HepG2 (cell line): ENCODE measurements around the gene USP35. TPM values are rescaled to one million over a fixed set of nuclear protein-coding genes. Genes with fewer than 3 reads are reported as not detected.

ENCODE experiments used
- ATAC-seq: fragments of 200-7000 bp; cut with Tn5 transposase; 3 replicates; pipeline ENCODE4 v1.9.1; 2020; ENCODE audit warnings: mild to moderate bottlenecking, moderate library complexity
- BruUV-seq: library from RNA; stranded (reverse); fragments of 400-500 nt; replicated peaks from 2 replicates; lab custom pipeline; 2021; lab: Mats Ljungman, UMichigan
- CTCF ChIA-PET: fragments of 300-600 bp; formaldehyde crosslinking; extraction: SDS; loops from one replicate; lab custom pipeline; 2021; ENCODE audit warnings: low total read pairs, inconsistent platforms, low intra/inter-chr PET ratio; lab: Yijun Ruan, JAX
- POLR2A ChIA-PET: fragments of 350-600 bp; sonication (Branson Sonifier 250); formaldehyde crosslinking; loops from one replicate; lab custom pipeline; 2020; ENCODE audit warnings: antibody characterized with exemption, inconsistent platforms; lab: Yijun Ruan, JAX
- DNase-seq: peaks from one replicate; pipeline ENCODE4 v3.0.0-alpha.2; 2015; ENCODE audit warnings: low spot score
- FAIRE-seq: peaks from 3 replicates; lab custom pipeline; 2011; peaks lifted over from hg19 to GRCh38; lab: Jason Lieb, UNC
- H2AFZ ChIP-seq: one replicate; pipeline ENCODE4 v1.6.1; 2011; ENCODE audit warnings: low read length, inconsistent platforms
- H3K27ac ChIP-seq: fragments of 300-600 bp; 3 replicates; pipeline ENCODE4 v1.8.0; 2011; ENCODE audit warnings: mixed run types, mild to moderate bottlenecking, mixed read lengths, low read length, inconsistent platforms; ENCODE audit not compliant: insufficient read depth; ENCODE audit errors: extremely low read length
- H3K27me3 ChIP-seq, 2 experiments: fragments of 200-600 bp in 1 of 2; 2 replicates in 1 of 2; 3 replicates in 1 of 2; pipeline versions ENCODE4 v1.6.0 to v1.8.0; 2011; ENCODE audit warnings: low read length in 2 of 2, mild to moderate bottlenecking in 2 of 2, moderate library complexity in 2 of 2, inconsistent platforms in 1 of 2; ENCODE audit not compliant: insufficient read depth in 2 of 2, control insufficient read depth in 1 of 2
- H3K36me3 ChIP-seq, 2 experiments: fragments of 200-600 bp in 1 of 2; replicated peaks in 1 of 2; 2 replicates in 1 of 2; 3 replicates in 1 of 2; pipeline versions ENCODE4 v1.5.1 to v1.8.0; 2011; ENCODE audit warnings: low read length in 2 of 2, inconsistent platforms in 1 of 2; ENCODE audit not compliant: insufficient read depth in 2 of 2, control insufficient read depth in 1 of 2
- H3K4me1 ChIP-seq: 2 replicates; pipeline ENCODE4 v1.5.1; 2012; ENCODE audit warnings: low read length, inconsistent platforms; ENCODE audit not compliant: insufficient read depth
- H3K4me2 ChIP-seq: 2 replicates; pipeline ENCODE4 v1.6.0; 2011; ENCODE audit warnings: low read depth, low read length, inconsistent platforms
- H3K4me3 ChIP-seq, 3 experiments: fragments of 200-600 bp in 1 of 3; sonication (generic), shearing (Covaris generic) in 1 of 3; replicated peaks in 1 of 3; 2 replicates each; pipeline ENCODE4 v1.5.1; 2011 to 2016; ENCODE audit warnings: low read length in 3 of 3, inconsistent platforms in 2 of 3, low read depth in 2 of 3, mild to moderate bottlenecking in 2 of 3, control low read depth in 1 of 3, mixed read lengths in 1 of 3; ENCODE audit not compliant: insufficient read depth in 1 of 3
- H3K79me2 ChIP-seq: one replicate; pipeline ENCODE4 v1.6.1; 2011; ENCODE audit warnings: low read length, inconsistent platforms; ENCODE audit not compliant: insufficient read depth
- H3K9ac ChIP-seq: 2 replicates; pipeline ENCODE4 v1.6.0; 2011; ENCODE audit warnings: mild to moderate bottlenecking, low read depth, low read length, inconsistent platforms; ENCODE audit not compliant: insufficient read depth
- H3K9me3 ChIP-seq: 2 replicates; pipeline ENCODE4 v1.5.1; 2012; ENCODE audit warnings: mild to moderate bottlenecking, low read length
- H4K20me1 ChIP-seq: 2 replicates; pipeline ENCODE4 v1.6.0; 2011; ENCODE audit warnings: inconsistent platforms, mild to moderate bottlenecking, low read length, moderate library complexity; ENCODE audit not compliant: insufficient read depth
- CTCF ChIP-seq: sonication (generic); formaldehyde crosslinking; IDR thresholded peaks from 2 replicates; pipeline ENCODE4 v1.5.0; 2020; ENCODE audit warnings: mild to moderate bottlenecking, missing genetic modification reagents, moderate library complexity
- JARID2 ChIP-seq: sonication (generic); formaldehyde crosslinking; IDR thresholded peaks from 2 replicates; pipeline ENCODE4 v1.8.1; 2023; ENCODE audit warnings: missing genetic modification reagents, inconsistent platforms; ENCODE audit not compliant: insufficient replicate concordance
- RFXAP ChIP-seq: sonication (generic); formaldehyde crosslinking; IDR thresholded peaks from 2 replicates; pipeline ENCODE4 v1.4.0; 2020; ENCODE audit warnings: missing genetic modification reagents, borderline replicate concordance
- STAG1 ChIP-seq: sonication (generic); formaldehyde crosslinking; IDR thresholded peaks from 2 replicates; pipeline ENCODE4 v1.4.0; 2020; ENCODE audit warnings: missing genetic modification reagents
- TOPORS ChIP-seq: sonication (generic); formaldehyde crosslinking; IDR thresholded peaks from 2 replicates; pipeline ENCODE4 v1.8.0; 2023; ENCODE audit warnings: mild to moderate bottlenecking, missing genetic modification reagents
- ZNF292 ChIP-seq: sonication (generic); formaldehyde crosslinking; IDR thresholded peaks from 2 replicates; pipeline ENCODE4 v1.8.1; 2022; ENCODE audit warnings: mild to moderate bottlenecking, low read depth, missing genetic modification reagents, borderline replicate concordance
- WGBS: methylation state at CpG from one replicate; pipeline ENCODE4 v1.1.6; 2017; ENCODE audit warnings: low lambda C conversion rate; 5-methylcytosine and 5-hydroxymethylcytosine counted together
- in situ Hi-C: cut with HindIII; loops from 2 replicates; pipeline ENCODE4 v1.10.0; 2017; ENCODE audit warnings: low pct_unique_long_range_greater_than_20kb; ENCODE audit not compliant: extremely low pct_ligation_motif_present
- intact Hi-C: fragments of 100-400 bp; cut with micrococcal nuclease; formaldehyde crosslinking; loops from one replicate; pipeline ENCODE4 v1.10.0; 2022; ENCODE audit not compliant: unreplicated experiment
- polyA plus RNA-seq, 8 experiments: library from polyadenylated mRNA; depleted of rRNA in 3 of 8; stranded (reverse) in 7 of 8; unstranded in 1 of 8; fragments of >200 nt; fragmentation: Illumina TruSeq in 4 of 8; extraction: Trizol in 4 of 8; gene quantifications; 2 replicates each; pipeline versions ENCODE4 v1.2.1 to v1.2.3, GENCODE V29; 2011 to 2016; ENCODE audit warnings: low read depth in 4 of 8, missing spikeins in 1 of 8, mixed read lengths in 1 of 8; ENCODE audit not compliant: insufficient read depth in 1 of 8
- total RNA-seq, 5 experiments: library from RNA; depleted of rRNA; stranded (reverse); fragments of >200 nt; fragmentation: Illumina TruSeq; extraction: Trizol; gene quantifications; 2 replicates each; pipeline ENCODE4 v1.2.3, GENCODE V29; 2016; ENCODE audit warnings: low read depth in 1 of 5

USP35 gene
- total and polyA plus RNA-seq, 2 of the 13 experiments (the other 11 are each of a cell fraction or from before 2014, with no cell fraction given) = 4.6 to 7.7 TPM

GRCh38 chr11:78147807-78148206, 40.9 kb upstream of the USP35 start (continued):
- TF ChIP-seq RFXAP (CRISPR knock-in tag) (no peak), ZNF292 (CRISPR knock-in tag) (no peak)

GRCh38 chr11:78149646-78150045, 39.1 kb upstream of the USP35 start:
- WGBS = 75% methylated on average over 1 of the region's 1 CpG
- DNase-seq (no peak), ATAC-seq (peak; percentile 67), FAIRE-seq (no peak)
- Histone ChIP-seq H3K4me1 (peaks cover 24% of the 10 kb centered on the region), H3K79me2 (no peaks in the 10 kb centered on the region), H3K4me2 (no peak overlapping the region), H4K20me1 (no peaks in the 10 kb centered on the region), H2AFZ (no peak overlapping the region), H3K27ac (no peak overlapping the region), H3K27me3 (no peaks in the 10 kb centered on the region), H3K4me3 (no peak overlapping the region), H3K9me3 (no peaks in the 10 kb centered on the region), H3K9ac (no peak overlapping the region), H3K36me3 (no peaks in the 10 kb centered on the region; a peak in 1 of 5 replicates)
- intact Hi-C loops (no loop called here), in situ Hi-C loops (no loop called here)
- TF ChIP-seq STAG1 (peak; percentile 57), CTCF (CRISPR knock-in tag) (peak; percentile 46), JARID2 (CRISPR knock-in tag) (no peak), TOPORS (no peak)
- CTCF ChIA-PET = no interaction called here
- no TSS peak for BruUV-seq
- POLR2A ChIA-PET = interaction anchor here (0.7 to 1.9 kb wide), 2 partner anchors 10 to 39 kb away, joined by 3 to 9 read pairs; partner anchors contain the start of genes ALG8, KCTD21 and USP35
